AG10803 (cell line): ENCODE results near the gene ZMYM2.

Source experiments
- DNase-seq: peaks from one replicate; pipeline ENCODE4 v3.0.0; 2010; ENCODE audit warnings: low read depth
- H3K4me3 ChIP-seq: 2 replicates; pipeline ENCODE4 v1.5.1; 2011; ENCODE audit warnings: mild to moderate bottlenecking, low read length, control low read depth
- CTCF ChIP-seq: conservative IDR thresholded peaks from 2 replicates; pipeline ENCODE4 v1.5.1; 2011; ENCODE audit warnings: mild to moderate bottlenecking, low read length, control low read depth, inconsistent platforms

ZMYM2 gene

DNA sequence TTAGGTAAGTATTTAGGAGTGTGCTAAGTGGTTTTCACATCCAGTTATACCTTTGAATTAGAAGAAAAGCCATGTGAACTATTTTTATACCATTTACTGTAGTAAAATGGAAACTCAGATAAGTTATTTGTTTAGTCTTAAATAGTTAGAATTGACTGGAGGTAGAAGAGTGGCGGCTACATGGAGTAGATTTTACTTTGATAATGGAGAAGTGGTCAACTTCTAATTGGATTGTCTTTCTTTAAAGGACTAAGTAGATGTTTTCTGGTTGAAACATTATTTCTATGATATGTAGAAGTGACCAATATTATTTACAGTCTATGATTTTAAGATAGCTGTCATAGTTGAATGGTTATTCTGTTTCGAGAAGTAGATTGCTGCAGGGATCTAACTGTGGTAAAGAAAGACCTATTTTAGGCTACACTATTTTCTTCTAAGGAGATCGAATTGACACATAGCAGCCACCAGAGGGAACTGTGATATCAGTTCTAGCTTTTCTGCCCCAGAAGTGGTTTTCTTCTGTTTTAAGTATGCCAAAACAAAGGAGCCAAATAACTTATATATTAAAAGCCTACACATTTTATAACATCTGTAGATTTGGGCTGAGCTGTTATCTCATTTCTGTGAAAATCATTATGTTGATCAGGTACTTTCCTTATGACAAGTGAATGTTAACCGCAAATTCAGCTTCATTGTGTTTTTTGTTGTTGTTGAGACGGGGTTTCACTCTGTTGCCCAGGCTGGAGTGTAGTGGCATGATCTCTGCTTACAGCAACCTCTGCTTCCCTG, 26.1 kb downstream of the ZMYM2 start:
- DNase-seq = peak; percentile 56
- no peak overlapping the region for H3K4me3 ChIP-seq
- peak; percentile 72 for TF ChIP-seq CTCF

GRCh38 chr13:19985219-19985556, 26.7 kb downstream of the ZMYM2 start:
- H3K4me3 ChIP-seq = no peak overlapping the region
- DNase-seq = no peak
- no peak for TF ChIP-seq CTCF

DNA sequence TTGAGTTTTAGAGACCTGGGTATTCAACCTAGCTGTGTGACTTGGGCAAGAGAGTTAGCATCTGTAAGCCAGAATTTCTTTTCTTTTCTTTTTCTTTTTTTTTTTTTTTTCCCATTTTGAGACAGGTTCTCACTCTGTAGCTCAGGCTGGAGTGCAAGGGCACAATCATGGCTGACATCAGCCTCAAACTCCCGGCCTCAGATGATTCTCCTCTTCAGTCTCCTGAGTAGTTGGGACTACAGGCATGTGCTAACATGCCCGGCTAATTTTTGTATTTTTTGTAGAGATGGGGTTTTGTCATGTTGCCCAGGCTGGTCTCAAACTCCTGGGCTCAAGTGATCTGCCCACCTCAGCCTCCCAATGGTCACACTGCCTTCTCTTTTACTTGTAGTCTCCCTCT, 33.0 kb downstream of the ZMYM2 start:
- no peak for DNase-seq

GRCh38 chr13:19993024-19993423, 34.5 kb downstream of the ZMYM2 start:
- DNase-seq = no peak
- no peak for TF ChIP-seq CTCF
- no peak overlapping the region for H3K4me3 ChIP-seq

More for the DNA sequence above, 33.0 kb downstream of the ZMYM2 start:
- no peak overlapping the region for H3K4me3 ChIP-seq
- TF ChIP-seq CTCF = no peak

- no peak for TF ChIP-seq CTCF
- no peak for DNase-seq
Observed at GRCh38 chr13:19998960-19999359, 40.4 kb downstream of the ZMYM2 start.

GRCh38 chr13:20000062-20000552, 41.6 kb downstream of the ZMYM2 start:
- no peak for DNase-seq
- H3K4me3 ChIP-seq = no peak overlapping the region
- no peak for TF ChIP-seq CTCF

More at GRCh38 chr13:19998960-19999359, 40.4 kb downstream of the ZMYM2 start:
- H3K4me3 ChIP-seq = no peak overlapping the region
